RWPE2 (cell line): Measurements from ENCODE around the gene RBBP6.
"Not testable (repeated sequence)": the region's sequence is repeated elsewhere in the genome, so short reads cannot be mapped to it uniquely, and the experiment has no call there.

Source experiments
- ATAC-seq: fragments of 200-7000 bp; cut with Tn5 transposase; 3 replicates; pipeline ENCODE4 v1.9.1; 2021; ENCODE audit warnings: low read depth
- DNase-seq: peaks from one replicate; pipeline ENCODE4 v3.0.0-alpha.2; 2020; ENCODE audit warnings: low spot score
- H3K27ac ChIP-seq: fragments of 450-650 bp; 2 replicates; pipeline ENCODE4 v1.5.1; 2017; ENCODE audit warnings: mild to moderate bottlenecking; ENCODE audit not compliant: poor library complexity, severe bottlenecking
- H3K27me3 ChIP-seq: fragments of 250-450 bp; sonication (Bioruptor Pico); 2 replicates; pipeline ENCODE4 v1.5.1; 2021; ENCODE audit warnings: mild to moderate bottlenecking, moderate library complexity; ENCODE audit not compliant: insufficient read depth, poor library complexity, severe bottlenecking
- H3K36me3 ChIP-seq: fragments of 250-450 bp; sonication (Bioruptor Pico); 2 replicates; pipeline ENCODE4 v1.5.1; 2020; ENCODE audit warnings: low read depth, mild to moderate bottlenecking, moderate library complexity
- H3K4me1 ChIP-seq: fragments of 250-450 bp; sonication (Bioruptor Pico); 2 replicates; pipeline ENCODE4 v1.5.1; 2021; ENCODE audit warnings: mild to moderate bottlenecking, moderate library complexity; ENCODE audit not compliant: insufficient read depth, poor library complexity, severe bottlenecking
- H3K4me3 ChIP-seq: fragments of 250-450 bp; sonication (Bioruptor Pico); 2 replicates; pipeline ENCODE4 v1.5.1; 2021; ENCODE audit warnings: mild to moderate bottlenecking, moderate library complexity; ENCODE audit not compliant: severe bottlenecking
- H3K9me3 ChIP-seq: fragments of 250-450 bp; sonication (Bioruptor Pico); 2 replicates; pipeline ENCODE4 v1.5.1; 2021; ENCODE audit warnings: mild to moderate bottlenecking, moderate library complexity; ENCODE audit not compliant: severe bottlenecking
- TF ChIP-seq, protein P1 (sequence below): fragments of 450-650 bp; IDR thresholded peaks from one replicate; pipeline ENCODE4 v1.5.1; 2017; ENCODE audit warnings: mild to moderate bottlenecking, moderate library complexity; ENCODE audit not compliant: poor library complexity, severe bottlenecking

The RBBP6 gene

DNA sequence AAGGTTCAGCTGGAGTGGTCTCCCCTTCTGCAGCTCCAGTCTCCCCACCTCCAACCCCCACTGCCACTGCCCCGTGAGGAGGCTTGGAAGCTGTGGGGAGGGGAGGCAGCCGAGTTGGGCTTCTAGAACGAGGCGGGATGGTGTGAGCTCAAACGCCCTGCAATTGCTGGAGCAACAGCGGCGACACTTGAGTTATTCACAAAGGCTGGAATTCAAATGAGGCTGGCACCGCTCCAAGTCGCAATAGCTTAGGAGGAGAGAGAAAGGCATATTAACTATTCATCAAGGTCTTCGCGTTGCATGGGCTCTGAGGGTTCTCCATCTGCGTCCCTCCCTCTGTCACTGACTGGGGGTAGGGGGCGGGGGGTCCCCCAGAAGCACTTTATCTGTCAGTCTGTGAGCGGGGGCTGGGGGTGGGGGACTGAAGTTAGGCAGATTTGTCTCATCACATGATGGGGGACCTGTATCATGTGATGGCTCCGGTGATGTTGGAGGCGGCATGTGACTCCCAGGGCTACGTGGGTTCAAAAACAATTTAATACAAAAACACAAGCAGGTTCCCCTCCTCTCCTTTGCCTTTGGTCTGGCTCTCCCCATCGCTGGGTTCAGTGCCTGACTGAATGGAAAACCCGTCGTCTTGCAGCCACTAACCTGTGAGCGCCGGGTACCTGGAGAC is 70.5 kb downstream of the RBBP6 start:
- Histone ChIP-seq H3K36me3 (no peaks in the 10 kb centered on the region), H3K27ac (no peak overlapping the region), H3K4me1 (no peaks in the 10 kb centered on the region), H3K27me3 (no peaks in the 10 kb centered on the region), H3K9me3 (no peaks in the 10 kb centered on the region), H3K4me3 (no peak overlapping the region)
- TF ChIP-seq, protein P1, sequence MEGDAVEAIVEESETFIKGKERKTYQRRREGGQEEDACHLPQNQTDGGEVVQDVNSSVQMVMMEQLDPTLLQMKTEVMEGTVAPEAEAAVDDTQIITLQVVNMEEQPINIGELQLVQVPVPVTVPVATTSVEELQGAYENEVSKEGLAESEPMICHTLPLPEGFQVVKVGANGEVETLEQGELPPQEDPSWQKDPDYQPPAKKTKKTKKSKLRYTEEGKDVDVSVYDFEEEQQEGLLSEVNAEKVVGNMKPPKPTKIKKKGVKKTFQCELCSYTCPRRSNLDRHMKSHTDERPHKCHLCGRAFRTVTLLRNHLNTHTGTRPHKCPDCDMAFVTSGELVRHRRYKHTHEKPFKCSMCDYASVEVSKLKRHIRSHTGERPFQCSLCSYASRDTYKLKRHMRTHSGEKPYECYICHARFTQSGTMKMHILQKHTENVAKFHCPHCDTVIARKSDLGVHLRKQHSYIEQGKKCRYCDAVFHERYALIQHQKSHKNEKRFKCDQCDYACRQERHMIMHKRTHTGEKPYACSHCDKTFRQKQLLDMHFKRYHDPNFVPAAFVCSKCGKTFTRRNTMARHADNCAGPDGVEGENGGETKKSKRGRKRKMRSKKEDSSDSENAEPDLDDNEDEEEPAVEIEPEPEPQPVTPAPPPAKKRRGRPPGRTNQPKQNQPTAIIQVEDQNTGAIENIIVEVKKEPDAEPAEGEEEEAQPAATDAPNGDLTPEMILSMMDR, result no peak
- DNase-seq, result peak; percentile 57
- peak; percentile 25; the same call in 2 of the 3 replicates for ATAC-seq

DNA sequence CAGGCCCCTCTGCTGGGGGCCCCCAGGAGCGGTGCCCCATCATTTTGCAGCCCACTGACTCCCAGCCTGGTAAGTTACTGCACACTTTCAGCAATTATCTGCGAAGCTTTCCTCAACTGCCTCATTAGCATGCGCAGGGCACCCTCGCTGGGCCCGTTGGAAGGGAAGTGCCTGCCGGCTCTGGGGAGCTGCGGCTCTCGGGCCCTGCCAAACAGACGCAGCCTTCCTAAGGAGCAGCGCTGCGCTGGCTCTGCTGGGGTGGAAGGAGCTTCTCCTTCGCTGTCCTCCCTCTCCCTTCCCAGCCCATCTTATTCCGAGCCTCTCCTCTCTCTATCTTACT is 71.0 kb downstream of the RBBP6 start:
- no peak overlapping the region for H3K27ac ChIP-seq
- no peak for ATAC-seq
- no peaks in the 10 kb centered on the region for H3K4me1 ChIP-seq
- DNase-seq, result no peak
- H3K4me3 ChIP-seq, result no peak overlapping the region
- H3K9me3 ChIP-seq, result no peaks in the 10 kb centered on the region
- no peaks in the 10 kb centered on the region for H3K36me3 ChIP-seq
- no peaks in the 10 kb centered on the region for H3K27me3 ChIP-seq
- TF ChIP-seq, protein P1, result no peak

DNA sequence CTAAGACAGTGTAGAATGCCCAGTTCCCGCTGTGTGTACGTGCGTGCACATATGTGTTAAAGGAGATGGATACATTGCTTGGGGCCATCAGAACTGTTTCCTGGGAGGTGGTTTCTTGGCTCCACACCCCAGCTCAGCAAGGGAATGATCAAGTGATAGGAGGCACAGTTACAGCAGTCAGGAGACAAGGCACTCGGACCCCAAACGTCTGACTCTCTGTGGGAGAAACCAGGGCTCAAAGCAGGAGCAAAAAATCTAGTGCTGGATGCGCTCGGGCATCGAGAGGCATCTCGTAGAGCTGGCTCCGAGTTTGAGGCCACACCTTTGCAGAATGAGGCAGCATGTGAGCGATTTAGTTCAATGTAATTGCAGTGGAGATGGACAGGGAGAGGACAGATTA is 71.9 kb downstream of the RBBP6 start:
- Histone ChIP-seq H3K36me3 (no peaks in the 10 kb centered on the region), H3K4me3 (no peak overlapping the region), H3K27ac (no peak overlapping the region), H3K4me1 (no peaks in the 10 kb centered on the region), H3K27me3 (no peaks in the 10 kb centered on the region), H3K9me3 (no peaks in the 10 kb centered on the region)
- no peak for DNase-seq
- TF ChIP-seq, protein P1, result no peak
- no peak for ATAC-seq

DNA sequence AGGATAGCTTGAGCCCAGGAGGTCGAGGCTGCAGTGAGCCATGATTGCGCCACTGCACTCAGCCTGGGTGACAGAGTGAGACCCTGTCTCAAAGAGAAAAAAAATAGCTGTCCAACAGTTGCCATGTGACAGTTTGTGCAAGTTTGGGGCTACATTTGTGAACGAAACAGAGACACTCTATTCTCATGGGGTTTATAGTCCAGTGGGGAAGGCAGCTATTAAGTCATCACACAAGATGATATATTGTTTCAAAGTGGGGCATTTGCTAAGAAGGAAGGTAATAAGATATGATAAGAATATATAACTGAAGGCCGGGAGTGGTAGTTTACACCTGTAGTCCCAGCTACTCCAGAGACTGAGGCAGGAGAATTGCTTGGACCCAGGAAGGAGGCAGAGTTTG is 73.3 kb downstream of the RBBP6 start:
- Histone ChIP-seq H3K36me3 (no peaks in the 10 kb centered on the region), H3K4me3 (no peak overlapping the region), H3K27ac (no peak overlapping the region), H3K27me3 (no peaks in the 10 kb centered on the region), H3K9me3 (no peaks in the 10 kb centered on the region), H3K4me1 (no peaks in the 10 kb centered on the region)
- ATAC-seq (no peak), DNase-seq (no peak)
- TF ChIP-seq, protein P1, result no peak

DNA sequence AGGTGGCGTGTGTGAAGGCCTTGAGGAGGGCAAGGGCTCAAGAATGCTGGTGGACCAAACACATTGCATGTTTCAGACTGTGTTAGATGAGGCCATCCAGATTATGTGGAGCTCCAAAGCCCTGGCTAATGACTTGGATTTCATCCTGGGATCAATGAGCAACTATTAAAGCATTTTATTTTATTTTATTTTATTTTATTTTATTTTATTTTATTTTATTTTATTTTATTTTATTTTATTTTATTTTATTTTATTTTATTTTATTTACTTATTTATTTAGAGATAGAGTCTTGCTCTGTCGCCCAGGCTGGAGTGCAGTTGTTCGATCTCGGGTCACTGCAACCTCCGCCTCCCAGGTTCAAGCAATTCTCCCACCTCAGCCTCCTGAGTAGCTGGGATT is 73.9 kb downstream of the RBBP6 start:
- H3K9me3 ChIP-seq, DNase-seq, H3K27ac ChIP-seq, H3K4me1 ChIP-seq, H3K27me3 ChIP-seq, ATAC-seq, H3K4me3 ChIP-seq, H3K36me3 ChIP-seq: not testable (repeated sequence)
